ENCODE data around the gene PSMD11. TPM values are rescaled to one million over a fixed set of nuclear protein-coding genes. Genes with fewer than 3 reads are reported as not detected.
A peak's percentile ranks its signal among the peaks of the same experiment; 100 is the strongest.

The PSMD11 gene
- total and polyA plus RNA-seq, 5 donors from 2014 or later, result 92.4 to 156 (median 129) TPM

DNA sequence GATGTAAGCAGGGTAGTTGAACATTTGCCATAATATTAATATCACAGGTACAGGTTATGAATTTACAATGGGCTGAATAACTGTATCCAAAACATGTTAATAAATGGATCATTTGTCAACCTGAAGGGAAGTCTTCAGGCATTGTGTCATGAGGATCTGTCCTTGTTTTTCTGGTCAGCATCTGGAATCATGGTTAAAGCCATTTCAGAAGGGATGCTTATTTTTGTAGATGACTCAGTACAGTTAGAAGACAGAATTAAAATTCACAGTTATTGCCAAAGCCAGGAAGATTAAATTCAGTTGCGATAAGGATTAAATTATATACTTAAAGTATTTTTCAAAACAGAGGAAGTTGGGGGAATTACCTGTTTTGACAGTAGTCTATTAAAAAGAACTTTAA is 8.0 kb downstream of the PSMD11 start:
- Mint-ChIP-seq H3K36me3 (peaks cover 44% of the 10 kb centered on the region), H3K4me3 (peak overlapping the region in 1 of 4 donors; percentile 4), H3K27ac (peak overlapping the region in 2 of 3 donors; percentile 20 to 69), H3K4me1 (peaks cover 25 to 54% (median 28%) of the 10 kb centered on the region in 4 donors), H3K9me3 (no peaks in the 10 kb centered on the region), H3K27me3 (no peaks in the 10 kb centered on the region)
- H3K27ac ChIP-seq (ENCODE audit: insufficient read depth, low read length, poor library complexity, severe bottlenecking), result no peak overlapping the region
- H3K4me1 ChIP-seq (ENCODE audit: control insufficient read depth, insufficient read depth, low read length, poor library complexity, severe bottlenecking), result no peaks in the 10 kb centered on the region
- DNase-seq (no peak), ATAC-seq (ENCODE audit: low read depth in 2 of 2) (no peak)
- no peak overlapping the region for H3K4me3 ChIP-seq (ENCODE audit: low read depth, low read length)
- no peaks in the 10 kb centered on the region for H3K27me3 ChIP-seq (ENCODE audit: control insufficient read depth, insufficient read depth, low read length)
- no peaks in the 10 kb centered on the region for H3K9me3 ChIP-seq (ENCODE audit: control insufficient read depth in 2 of 2, low read length in 2 of 2)
- peaks cover 81% of the 10 kb centered on the region for H3K36me3 ChIP-seq (ENCODE audit: control insufficient read depth, insufficient read depth, low read length)

GRCh38 chr17:32453370-32453769 is 9.1 kb downstream of the PSMD11 start:
- no peak for DNase-seq
- peak overlapping the region in 2 of 3 donors; percentile 33 to 69 for H3K27ac Mint-ChIP-seq
- no peak overlapping the region for H3K4me3 ChIP-seq (ENCODE audit: low read depth, low read length)
- peaks cover 84% of the 10 kb centered on the region for H3K36me3 ChIP-seq (ENCODE audit: control insufficient read depth, insufficient read depth, low read length)
- H3K27me3 Mint-ChIP-seq, result no peaks in the 10 kb centered on the region
- H3K9me3 ChIP-seq (ENCODE audit: control insufficient read depth in 2 of 2, low read length in 2 of 2), result no peaks in the 10 kb centered on the region
- H3K27ac ChIP-seq (ENCODE audit: insufficient read depth, low read length, poor library complexity, severe bottlenecking), result no peak overlapping the region
- H3K9me3 Mint-ChIP-seq, result no peaks in the 10 kb centered on the region
- no peak for ATAC-seq (ENCODE audit: low read depth in 2 of 2)
- no peaks in the 10 kb centered on the region for H3K4me1 ChIP-seq (ENCODE audit: control insufficient read depth, insufficient read depth, low read length, poor library complexity, severe bottlenecking)
- peaks cover 50% of the 10 kb centered on the region for H3K36me3 Mint-ChIP-seq
- H3K4me3 Mint-ChIP-seq, result peak overlapping the region in 1 of 4 donors; percentile 5
- peaks cover 29 to 60% (median 30%) of the 10 kb centered on the region in 4 donors for H3K4me1 Mint-ChIP-seq
- no peaks in the 10 kb centered on the region for H3K27me3 ChIP-seq (ENCODE audit: control insufficient read depth, insufficient read depth, low read length)

GRCh38 chr17:32458371-32458770 is 14.1 kb downstream of the PSMD11 start:
- peaks cover 70% of the 10 kb centered on the region for H3K36me3 ChIP-seq (ENCODE audit: control insufficient read depth, insufficient read depth, low read length)
- H3K27ac ChIP-seq (ENCODE audit: insufficient read depth, low read length, poor library complexity, severe bottlenecking), result no peak overlapping the region
- DNase-seq, result peak in 1 of 3 donors; percentile 24
- H3K4me1 ChIP-seq (ENCODE audit: control insufficient read depth, insufficient read depth, low read length, poor library complexity, severe bottlenecking), result peaks cover 9% of the 10 kb centered on the region
- no peaks in the 10 kb centered on the region for H3K27me3 ChIP-seq (ENCODE audit: control insufficient read depth, insufficient read depth, low read length)
- Mint-ChIP-seq H3K27me3 (no peaks in the 10 kb centered on the region), H3K9me3 (no peaks in the 10 kb centered on the region), H3K4me3 (peak overlapping the region in 1 of 4 donors; percentile 15), H3K4me1 (peaks cover 23 to 48% (median 29%) of the 10 kb centered on the region in 4 donors), H3K36me3 (peaks cover 51% of the 10 kb centered on the region), H3K27ac (peak overlapping the region in 1 of 3 donors; percentile 97)
- H3K9me3 ChIP-seq (ENCODE audit: control insufficient read depth in 2 of 2, low read length in 2 of 2), result no peaks in the 10 kb centered on the region
- H3K4me3 ChIP-seq (ENCODE audit: low read depth, low read length), result no peak overlapping the region
- no peak for ATAC-seq (ENCODE audit: low read depth in 2 of 2)

DNA sequence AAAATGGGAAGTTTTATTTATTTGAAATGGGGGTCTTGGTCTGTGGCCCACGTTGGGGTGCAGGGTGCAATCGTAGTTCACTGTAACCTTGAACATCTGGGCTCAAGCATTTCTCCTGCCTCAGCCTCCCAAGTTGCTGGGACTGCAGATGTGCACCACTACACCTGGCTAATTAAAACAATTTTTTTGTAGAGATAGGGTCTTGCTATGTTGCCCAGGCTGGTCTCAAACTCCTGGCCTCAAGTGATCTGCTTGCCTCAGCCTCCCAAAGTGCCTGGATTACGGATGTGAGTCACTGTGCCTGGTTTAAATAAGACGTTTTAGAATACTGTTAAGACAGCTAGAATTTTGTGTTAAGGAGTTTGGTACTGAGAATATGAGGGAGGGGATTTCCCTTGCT is 15.7 kb downstream of the PSMD11 start:
- H3K27me3 ChIP-seq (ENCODE audit: control insufficient read depth, insufficient read depth, low read length), result no peaks in the 10 kb centered on the region
- H3K4me1 ChIP-seq (ENCODE audit: control insufficient read depth, insufficient read depth, low read length, poor library complexity, severe bottlenecking), result peaks cover 9% of the 10 kb centered on the region
- Mint-ChIP-seq H3K36me3 (peaks cover 43% of the 10 kb centered on the region), H3K9me3 (no peaks in the 10 kb centered on the region), H3K27ac (no peak overlapping the region), H3K27me3 (no peaks in the 10 kb centered on the region), H3K4me3 (no peak overlapping the region), H3K4me1 (peaks cover 24 to 37% (median 26%) of the 10 kb centered on the region in 4 donors)
- ATAC-seq (ENCODE audit: low read depth in 2 of 2), result no peak
- no peak for DNase-seq
- no peak overlapping the region for H3K4me3 ChIP-seq (ENCODE audit: low read depth, low read length)
- H3K9me3 ChIP-seq (ENCODE audit: control insufficient read depth in 2 of 2, low read length in 2 of 2), result no peaks in the 10 kb centered on the region
- peaks cover 70% of the 10 kb centered on the region for H3K36me3 ChIP-seq (ENCODE audit: control insufficient read depth, insufficient read depth, low read length)
- no peak overlapping the region for H3K27ac ChIP-seq (ENCODE audit: insufficient read depth, low read length, poor library complexity, severe bottlenecking)

DNA sequence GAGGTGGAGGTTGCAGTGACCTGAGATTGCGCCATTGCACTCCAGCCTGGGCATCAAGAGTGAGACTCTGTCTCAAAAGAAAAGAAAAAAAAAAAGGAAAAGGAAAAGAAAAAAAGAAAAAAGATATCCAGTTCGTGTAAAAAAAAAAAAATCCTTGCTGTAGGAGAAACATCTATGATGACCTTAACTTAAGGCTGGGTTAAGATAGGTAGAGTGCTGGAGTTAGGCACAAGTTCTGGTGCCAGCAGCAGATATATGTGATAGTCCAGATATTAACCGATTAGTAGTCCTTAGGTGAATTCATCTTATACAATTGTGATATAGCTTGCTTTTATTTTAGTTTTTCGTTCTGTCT is 17.2 kb downstream of the PSMD11 start:
- Mint-ChIP-seq H3K27me3 (no peaks in the 10 kb centered on the region), H3K4me3 (peak overlapping the region in 1 of 4 donors; percentile 6)

DNA sequence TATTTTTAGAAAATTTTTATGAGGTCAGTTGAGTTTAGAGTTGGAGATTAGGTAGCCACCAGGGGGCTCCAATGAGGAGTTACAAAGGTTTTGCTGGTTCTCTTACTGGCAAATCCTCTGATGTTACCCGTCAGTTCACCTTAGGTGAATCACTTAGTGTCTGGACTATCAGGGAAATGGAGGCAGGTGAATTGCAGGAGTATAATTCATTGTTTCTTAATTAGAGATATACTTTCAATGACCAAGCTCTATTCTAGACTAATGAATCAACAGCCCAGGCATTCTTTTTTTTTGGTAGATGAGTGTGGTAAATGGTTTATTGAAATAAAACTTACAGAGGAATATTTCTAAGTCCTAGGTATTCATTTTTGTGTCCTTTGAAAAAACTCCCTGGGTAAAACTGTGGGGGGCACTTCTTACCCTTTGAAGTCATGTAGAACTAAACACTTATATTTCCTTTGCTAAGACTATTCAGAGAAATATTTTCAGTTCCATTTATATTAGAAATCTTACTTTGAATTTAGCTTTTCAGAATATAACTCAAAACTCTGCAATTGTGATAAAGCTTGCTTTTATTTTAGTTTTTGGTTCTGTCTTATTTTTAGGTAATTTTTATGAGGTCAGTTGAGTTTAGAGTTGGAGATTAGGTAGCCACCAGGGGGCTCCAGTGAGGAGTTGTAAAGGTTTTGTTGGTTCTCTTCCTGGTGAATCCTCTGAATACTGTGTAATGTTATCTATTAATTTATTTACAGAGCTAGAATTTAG is 17.7 kb downstream of the PSMD11 start:
- peaks cover 44% of the 10 kb centered on the region for H3K36me3 Mint-ChIP-seq
- H3K4me3 Mint-ChIP-seq, result peak overlapping the region in 1 of 4 donors; percentile 6
- DNase-seq (peak; percentile 43 to 83 (median 68)), ATAC-seq (ENCODE audit: low read depth in 2 of 2) (peak; percentile 78)
- Histone ChIP-seq H3K4me1 (ENCODE audit: control insufficient read depth, insufficient read depth, low read length, poor library complexity, severe bottlenecking) (peaks cover 9% of the 10 kb centered on the region), H3K27me3 (ENCODE audit: control insufficient read depth, insufficient read depth, low read length) (no peaks in the 10 kb centered on the region), H3K36me3 (ENCODE audit: control insufficient read depth, insufficient read depth, low read length) (peaks cover 73% of the 10 kb centered on the region), H3K27ac (ENCODE audit: insufficient read depth, low read length, poor library complexity, severe bottlenecking) (no peak overlapping the region), H3K4me3 (ENCODE audit: low read depth, low read length) (no peak overlapping the region), H3K9me3 (ENCODE audit: control insufficient read depth in 2 of 2, low read length in 2 of 2) (no peaks in the 10 kb centered on the region)
- no peaks in the 10 kb centered on the region for H3K9me3 Mint-ChIP-seq
- peaks cover 24 to 37% (median 27%) of the 10 kb centered on the region in 4 donors for H3K4me1 Mint-ChIP-seq
- no peaks in the 10 kb centered on the region for H3K27me3 Mint-ChIP-seq
- peak overlapping the region in 1 of 3 donors; percentile 14 for H3K27ac Mint-ChIP-seq

More for the DNA sequence above, 17.2 kb downstream of the PSMD11 start:
- no peaks in the 10 kb centered on the region for H3K9me3 ChIP-seq (ENCODE audit: control insufficient read depth in 2 of 2, low read length in 2 of 2)
- H3K4me3 ChIP-seq (ENCODE audit: low read depth, low read length), result no peak overlapping the region
- peaks cover 73% of the 10 kb centered on the region for H3K36me3 ChIP-seq (ENCODE audit: control insufficient read depth, insufficient read depth, low read length)
- DNase-seq, result no peak
- Mint-ChIP-seq H3K27ac (peak overlapping the region in 1 of 3 donors; percentile 14), H3K4me1 (peaks cover 25 to 37% (median 27%) of the 10 kb centered on the region in 4 donors), H3K36me3 (peaks cover 42% of the 10 kb centered on the region), H3K9me3 (no peaks in the 10 kb centered on the region)
- peaks cover 9% of the 10 kb centered on the region for H3K4me1 ChIP-seq (ENCODE audit: control insufficient read depth, insufficient read depth, low read length, poor library complexity, severe bottlenecking)
- peak; percentile 16 to 31 for ATAC-seq (ENCODE audit: low read depth in 2 of 2)
- H3K27ac ChIP-seq (ENCODE audit: insufficient read depth, low read length, poor library complexity, severe bottlenecking), result no peak overlapping the region
- no peaks in the 10 kb centered on the region for H3K27me3 ChIP-seq (ENCODE audit: control insufficient read depth, insufficient read depth, low read length)

DNA sequence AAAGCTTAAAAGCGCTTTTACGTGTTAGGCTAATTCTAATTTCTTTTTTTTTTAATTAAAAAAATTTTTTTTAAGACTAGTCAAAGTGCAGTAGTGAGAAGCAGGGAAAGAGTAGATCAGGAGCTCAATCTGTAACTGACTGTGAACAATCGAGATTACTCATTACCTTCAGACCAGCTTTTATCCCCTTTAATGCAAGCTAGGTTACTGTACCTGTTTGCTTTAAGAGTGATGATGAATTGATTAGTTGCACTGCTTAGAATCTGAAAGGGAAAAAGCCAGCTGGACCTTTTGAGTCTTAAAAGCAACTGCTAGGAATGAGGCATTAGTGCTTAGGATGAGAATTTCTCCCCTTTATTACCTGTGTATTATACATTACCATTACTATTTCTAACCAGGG is 19.0 kb downstream of the PSMD11 start:
- Mint-ChIP-seq H3K36me3 (peaks cover 44% of the 10 kb centered on the region), H3K9me3 (no peaks in the 10 kb centered on the region), H3K4me1 (peaks cover 21 to 29% (median 24%) of the 10 kb centered on the region in 4 donors), H3K27me3 (no peaks in the 10 kb centered on the region), H3K27ac (no peak overlapping the region), H3K4me3 (no peak overlapping the region)
- Histone ChIP-seq H3K36me3 (ENCODE audit: control insufficient read depth, insufficient read depth, low read length) (peaks cover 72% of the 10 kb centered on the region), H3K4me3 (ENCODE audit: low read depth, low read length) (no peak overlapping the region), H3K4me1 (ENCODE audit: control insufficient read depth, insufficient read depth, low read length, poor library complexity, severe bottlenecking) (peaks cover 9% of the 10 kb centered on the region), H3K27ac (ENCODE audit: insufficient read depth, low read length, poor library complexity, severe bottlenecking) (no peak overlapping the region), H3K9me3 (ENCODE audit: control insufficient read depth in 2 of 2, low read length in 2 of 2) (no peaks in the 10 kb centered on the region), H3K27me3 (ENCODE audit: control insufficient read depth, insufficient read depth, low read length) (no peaks in the 10 kb centered on the region)
- ATAC-seq (ENCODE audit: low read depth in 2 of 2) (no peak), DNase-seq (no peak)

GRCh38 chr17:32464374-32464773 is 20.1 kb downstream of the PSMD11 start:
- Histone ChIP-seq H3K27me3 (ENCODE audit: control insufficient read depth, insufficient read depth, low read length) (no peaks in the 10 kb centered on the region), H3K36me3 (ENCODE audit: control insufficient read depth, insufficient read depth, low read length) (peaks cover 75% of the 10 kb centered on the region), H3K4me3 (ENCODE audit: low read depth, low read length) (no peak overlapping the region), H3K27ac (ENCODE audit: insufficient read depth, low read length, poor library complexity, severe bottlenecking) (no peak overlapping the region), H3K9me3 (ENCODE audit: control insufficient read depth in 2 of 2, low read length in 2 of 2) (no peaks in the 10 kb centered on the region), H3K4me1 (ENCODE audit: control insufficient read depth, insufficient read depth, low read length, poor library complexity, severe bottlenecking) (peaks cover 9% of the 10 kb centered on the region)
- no peak overlapping the region for H3K27ac Mint-ChIP-seq
- H3K36me3 Mint-ChIP-seq, result peaks cover 44% of the 10 kb centered on the region
- peaks cover 20 to 24% (median 22%) of the 10 kb centered on the region in 4 donors for H3K4me1 Mint-ChIP-seq
- H3K27me3 Mint-ChIP-seq, result no peaks in the 10 kb centered on the region
- ATAC-seq (ENCODE audit: low read depth in 2 of 2), result no peak
- DNase-seq, result no peak
- no peaks in the 10 kb centered on the region for H3K9me3 Mint-ChIP-seq
- no peak overlapping the region for H3K4me3 Mint-ChIP-seq

Measured in CD4-positive, CD25-positive, alpha-beta regulatory T cell (primary cell).